ENCODE data around the gene DLL3.
A peak's percentile ranks its signal among the peaks of the same experiment; 100 is the strongest.
"Not testable (repeated sequence)": the region's sequence is repeated elsewhere in the genome, so short reads cannot be mapped to it uniquely, and the experiment has no call there.

DLL3 gene

DNA sequence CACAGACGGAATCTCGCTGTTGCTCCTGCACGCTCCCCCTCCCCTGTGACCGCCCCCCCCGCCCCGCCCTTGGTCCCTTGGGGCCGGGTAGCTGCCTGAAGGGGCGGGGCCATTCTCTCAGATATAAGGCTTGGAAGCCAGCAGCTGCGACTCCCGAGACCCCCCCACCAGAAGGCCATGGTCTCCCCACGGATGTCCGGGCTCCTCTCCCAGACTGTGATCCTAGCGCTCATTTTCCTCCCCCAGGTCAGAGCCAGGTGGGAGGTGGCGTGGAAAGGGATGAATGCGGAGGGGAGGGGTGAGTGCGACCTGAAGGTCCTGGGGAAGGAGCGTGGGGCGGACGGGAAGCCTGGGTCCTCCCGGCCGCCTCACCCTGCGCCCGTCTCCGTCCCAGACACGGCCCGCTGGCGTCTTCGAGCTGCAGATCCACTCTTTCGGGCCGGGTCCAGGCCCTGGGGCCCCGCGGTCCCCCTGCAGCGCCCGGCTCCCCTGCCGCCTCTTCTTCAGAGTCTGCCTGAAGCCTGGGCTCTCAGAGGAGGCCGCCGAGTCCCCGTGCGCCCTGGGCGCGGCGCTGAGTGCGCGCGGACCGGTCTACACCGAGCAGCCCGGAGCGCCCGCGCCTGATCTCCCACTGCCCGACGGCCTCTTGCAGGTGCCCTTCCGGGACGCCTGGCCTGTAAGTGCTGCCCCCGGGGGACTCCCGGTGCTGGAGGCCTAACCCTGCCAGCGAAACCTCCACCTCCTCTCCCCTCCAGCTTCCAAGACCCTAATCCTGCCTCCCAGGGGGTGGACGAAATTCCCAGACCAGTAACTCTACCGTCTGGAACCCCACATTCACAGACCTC is at the start of gene DLL3:
Gene DLL3, plus strand, starts transcription at position 150 of the 845 bp plus-strand sequence. Its CDS starts 28 bp downstream, at position 178.
- no peak for DNase-seq (ENCODE audit: extremely low read depth in 1 of 2, low read depth in 1 of 2)

GRCh38 chr19:39449116-39449797 is 49.5 kb upstream of the DLL3 start:
- DNase-seq (ENCODE audit: extremely low read depth in 1 of 2, low read depth in 1 of 2), result no peak

- DNase-seq (ENCODE audit: extremely low read depth in 1 of 2, low read depth in 1 of 2), result not testable (repeated sequence)
Observed at GRCh38 chr19:39451257-39451656, 47.5 kb upstream of the DLL3 start.

GRCh38 chr19:39463403-39463802 is 35.3 kb upstream of the DLL3 start:
- DNase-seq (ENCODE audit: extremely low read depth in 1 of 2, low read depth in 1 of 2), result no peak

DNA sequence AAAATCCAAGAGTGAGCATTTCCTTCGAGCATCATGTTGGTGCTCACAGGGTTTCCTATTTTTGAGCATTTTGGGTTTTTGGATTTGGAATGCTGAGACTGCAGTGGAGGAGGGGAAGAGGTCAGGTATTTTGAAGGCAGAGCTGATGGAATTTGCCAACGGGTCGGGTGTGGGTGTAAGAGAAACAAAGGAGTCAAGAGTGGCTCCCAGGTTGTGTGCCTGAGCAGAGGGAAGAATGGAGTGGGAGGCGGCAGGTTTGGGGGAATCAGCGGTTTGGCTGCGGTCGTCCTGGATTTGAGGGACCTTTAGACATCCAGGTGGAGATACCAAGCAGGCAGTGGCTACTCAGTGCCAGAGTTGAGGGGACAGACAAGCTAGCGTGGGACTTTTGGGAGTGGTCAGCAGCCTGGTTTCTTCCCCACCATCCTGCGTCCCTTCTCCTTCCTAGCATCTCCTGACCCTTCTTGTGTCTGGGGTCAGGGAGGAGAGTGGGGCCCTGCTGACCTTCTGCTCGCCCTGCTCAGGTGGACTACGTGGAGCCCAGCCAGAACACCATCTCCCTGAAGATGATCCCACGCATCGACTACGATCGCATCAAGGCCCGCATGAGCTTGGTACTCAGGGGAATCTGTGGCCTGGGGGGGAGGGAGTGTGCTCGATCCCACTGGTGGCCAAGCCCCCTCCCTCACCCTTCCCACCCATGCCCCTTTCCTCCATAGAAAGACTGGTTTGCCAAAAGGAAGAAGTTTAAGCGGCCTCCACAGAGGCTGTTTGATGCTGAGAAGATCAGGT is 32.6 kb upstream of the DLL3 start:
- DNase-seq (ENCODE audit: extremely low read depth in 1 of 2, low read depth in 1 of 2), result no peak

DNA sequence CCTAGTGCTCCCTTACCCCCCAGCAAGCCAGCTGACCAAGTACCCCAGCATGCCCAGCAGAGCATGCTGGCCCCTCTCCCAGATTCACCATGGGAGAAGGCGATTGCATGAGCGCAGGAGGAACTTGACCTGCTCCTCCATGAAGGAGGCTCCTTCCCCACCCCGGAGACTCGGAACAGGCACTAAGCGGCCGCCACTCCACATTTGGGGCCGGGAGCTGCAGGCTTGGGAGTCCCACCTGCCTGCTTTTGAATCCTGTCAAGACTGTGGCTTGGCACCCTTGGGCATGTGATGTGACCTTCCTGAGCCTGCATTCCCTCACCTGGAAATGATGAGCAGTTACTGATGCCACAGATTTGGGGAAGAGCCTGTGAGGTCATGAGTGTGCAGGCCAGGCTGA is 30.8 kb upstream of the DLL3 start:
- DNase-seq (ENCODE audit: extremely low read depth in 1 of 2, low read depth in 1 of 2), result no peak

- no peak for DNase-seq (ENCODE audit: extremely low read depth in 1 of 2, low read depth in 1 of 2)
Observed at GRCh38 chr19:39469036-39469435, 29.7 kb upstream of the DLL3 start.

GRCh38 chr19:39469567-39469966 is 29.2 kb upstream of the DLL3 start:
- no peak for DNase-seq (ENCODE audit: extremely low read depth in 1 of 2, low read depth in 1 of 2)

- no peak for DNase-seq (ENCODE audit: extremely low read depth in 1 of 2, low read depth in 1 of 2)
Observed at GRCh38 chr19:39470724-39471339, 27.9 kb upstream of the DLL3 start.

- no peak for DNase-seq (ENCODE audit: extremely low read depth in 1 of 2, low read depth in 1 of 2)
Observed at GRCh38 chr19:39471756-39472536, 26.8 kb upstream of the DLL3 start.

- no peak for DNase-seq (ENCODE audit: extremely low read depth in 1 of 2, low read depth in 1 of 2)
Observed at GRCh38 chr19:39472746-39473442, 25.9 kb upstream of the DLL3 start.

DNA sequence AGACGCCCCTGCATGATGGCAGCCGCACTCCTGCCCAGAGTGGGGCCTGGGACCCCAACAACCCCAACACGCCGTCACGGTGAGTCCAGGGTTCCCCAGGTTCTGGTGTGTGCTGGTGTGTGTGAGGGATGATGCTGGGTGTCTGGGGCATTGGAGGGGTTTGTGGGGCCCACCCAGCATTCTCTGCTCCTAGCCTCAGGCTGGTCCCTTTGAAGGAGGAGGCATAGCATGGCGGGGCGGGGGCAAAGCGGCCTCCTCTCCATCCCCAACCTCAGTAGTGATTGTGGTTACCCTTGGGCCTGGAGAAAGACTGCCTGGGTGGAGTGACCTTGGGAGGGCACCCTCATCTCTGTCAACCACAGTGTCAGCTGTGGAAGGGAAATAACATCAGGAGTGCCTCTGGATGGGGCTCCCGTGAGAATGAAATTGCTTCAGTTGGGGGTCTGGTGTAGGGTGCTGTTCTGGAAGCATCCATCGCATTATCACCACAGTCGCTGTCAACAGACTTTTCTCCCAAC is 25.2 kb upstream of the DLL3 start:
- DNase-seq (ENCODE audit: extremely low read depth in 1 of 2, low read depth in 1 of 2), result no peak

DNA sequence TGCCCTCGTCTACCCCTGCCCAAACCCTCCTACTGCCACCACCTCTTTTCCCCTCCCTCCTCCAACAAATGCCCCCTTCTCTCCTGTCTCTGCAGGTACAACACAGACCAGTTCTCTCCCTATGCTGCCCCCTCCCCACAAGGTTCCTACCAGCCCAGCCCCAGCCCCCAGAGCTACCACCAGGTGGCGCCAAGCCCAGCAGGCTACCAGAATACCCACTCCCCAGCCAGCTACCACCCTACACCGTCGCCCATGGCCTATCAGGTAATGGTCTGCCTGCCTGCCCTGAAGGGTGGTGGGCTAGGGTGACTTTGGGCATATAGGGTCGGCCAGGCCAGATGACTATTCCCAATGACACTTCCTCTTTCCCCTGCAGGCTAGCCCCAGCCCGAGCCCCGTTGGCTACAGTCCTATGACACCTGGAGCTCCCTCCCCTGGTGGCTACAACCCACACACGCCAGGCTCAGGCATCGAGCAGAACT is 24.6 kb upstream of the DLL3 start:
- DNase-seq (ENCODE audit: extremely low read depth in 1 of 2, low read depth in 1 of 2), result peak; percentile 38 to 64

GRCh38 chr19:39475748-39476147 is 23.0 kb upstream of the DLL3 start:
- DNase-seq (ENCODE audit: extremely low read depth in 1 of 2, low read depth in 1 of 2), result no peak

DNA sequence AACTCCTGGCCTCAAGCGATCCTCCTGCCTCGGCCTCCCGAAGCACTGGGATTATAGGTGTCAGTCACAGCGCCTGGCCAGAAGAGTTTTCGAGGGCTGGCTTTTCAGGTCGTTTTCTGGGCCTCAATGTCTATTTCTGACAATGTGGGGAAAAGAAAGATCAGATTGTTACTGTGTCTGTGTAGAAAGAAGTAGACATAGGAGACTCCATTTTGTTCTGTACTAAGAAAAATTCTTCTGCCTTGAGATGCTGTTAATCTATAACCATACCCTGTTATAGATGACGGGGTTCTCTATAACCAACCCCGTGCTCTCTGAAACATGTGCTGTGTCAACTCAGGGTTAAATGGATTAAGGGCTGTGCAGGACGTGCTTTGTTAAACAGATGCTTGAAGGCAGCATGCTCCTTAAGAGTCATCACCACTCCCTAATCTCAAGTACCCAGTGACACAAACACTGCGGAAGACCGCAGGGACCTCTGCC is 19.4 kb upstream of the DLL3 start:
- DNase-seq (ENCODE audit: extremely low read depth in 1 of 2, low read depth in 1 of 2), result not testable (repeated sequence)

DNA sequence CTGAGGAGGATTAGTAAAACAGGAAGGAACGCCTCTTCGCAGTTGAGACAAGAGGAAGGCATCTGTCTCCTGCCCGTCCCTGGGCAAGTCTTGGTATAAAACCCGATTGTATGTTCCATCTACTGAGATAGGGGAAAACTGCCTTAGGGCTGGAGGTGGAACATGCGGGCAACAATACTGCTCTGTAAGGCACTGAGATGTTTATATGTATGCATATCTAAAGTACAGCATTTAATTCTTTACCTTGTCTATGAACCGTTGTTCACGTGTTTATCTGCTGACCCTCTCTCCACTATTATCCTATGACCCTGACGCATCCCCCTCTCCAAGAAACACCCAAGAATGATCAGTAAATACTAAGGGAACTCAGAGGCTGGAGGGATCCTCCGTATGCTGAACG is 18.8 kb upstream of the DLL3 start:
- DNase-seq (ENCODE audit: extremely low read depth in 1 of 2, low read depth in 1 of 2), result no peak

- DNase-seq (ENCODE audit: extremely low read depth in 1 of 2, low read depth in 1 of 2), result peak; percentile 94 to 98
Observed at GRCh38 chr19:39480337-39481228, 18.2 kb upstream of the DLL3 start, which contains the start of gene TIMM50. TIMM50 (plus strand) TSS chr19:39480838; CDS start chr19:39480854, 16 bp downstream.

- no peak for DNase-seq (ENCODE audit: extremely low read depth in 1 of 2, low read depth in 1 of 2)
Observed at GRCh38 chr19:39481229-39481545, 17.6 kb upstream of the DLL3 start.
